Thyroid gland (tissue), 4 donors: Measurements from ENCODE around the gene DLK1. TPM values are rescaled to one million over a fixed set of nuclear protein-coding genes. Genes with fewer than 3 reads are reported as not detected.

ENCODE experiments used
- DNase-seq, 2 donors: peaks; one replicate each; pipeline ENCODE4 v3.0.0-alpha.2; 2019
- H3K27ac ChIP-seq, 3 donors: fragments of 200-600 bp; sonication (generic); 1 replicate in 2 of 3; 2 replicates in 1 of 3; pipeline ENCODE4 v1.5.1; 2016 to 2019; ENCODE audit warnings: mild to moderate bottlenecking in 1 of 3, moderate library complexity in 1 of 3
- H3K27me3 ChIP-seq: fragments of 200-600 bp; sonication (generic); one replicate; pipeline ENCODE4 v1.5.1; 2019
- H3K36me3 ChIP-seq, 2 donors: fragments of 200-600 bp; sonication (generic); one replicate each; pipeline ENCODE4 v1.5.1; 2016 to 2019
- H3K4me1 ChIP-seq, 2 donors: fragments of 200-600 bp; sonication (generic); one replicate each; pipeline ENCODE4 v1.5.1; 2017 to 2019
- H3K4me3 ChIP-seq, 3 donors: fragments of 200-600 bp; sonication (generic); replicated peaks in 1 of 3; 1 replicate in 2 of 3; 2 replicates in 1 of 3; pipeline ENCODE4 v1.5.1; 2016; ENCODE audit warnings: mild to moderate bottlenecking in 1 of 3
- H3K9me3 ChIP-seq: fragments of 200-600 bp; sonication (generic); one replicate; pipeline ENCODE4 v1.5.1; 2017
- POLR2A ChIP-seq, 2 donors: fragments of 450-650 bp; IDR thresholded peaks; one replicate each; pipeline ENCODE4 v1.6.1; 2017; ENCODE audit warnings: antibody characterized with exemption in 2 of 2, mild to moderate bottlenecking in 2 of 2, moderate library complexity in 1 of 2
- WGBS, 2 donors: methylation state at CpG; one replicate each; pipeline ENCODE4 v1.1.5; 2017; 5-methylcytosine and 5-hydroxymethylcytosine counted together
- intact Hi-C: fragments of 100-400 bp; cut with DNase I; formaldehyde crosslinking; loops from one replicate; pipeline ENCODE4 v1.15.1; 2023
- total RNA-seq, 4 donors: library from RNA; depleted of rRNA; stranded (reverse); fragments of >200 nt; gene quantifications; one replicate each; pipeline ENCODE4 v1.2.3, GENCODE V29; 2016
- TF ChIP-seq, protein P1 (sequence below), 6 experiments: fragments of 200-600 bp in 3 of 6; fragments of 450-650 bp in 3 of 6; sonication (generic) in 3 of 6; IDR thresholded peaks; one replicate each; pipeline ENCODE4 v1.5.1; 2016 to 2019; ENCODE audit warnings: antibody characterized with exemption in 6 of 6, mild to moderate bottlenecking in 2 of 6, inconsistent platforms in 1 of 6, moderate library complexity in 1 of 6

Gene DLK1
- total RNA-seq, 4 donors from 2014 or later = 0.40 TPM; not detected in 3

GRCh38 chr14:100688598-100689461, 37.9 kb upstream of the DLK1 start:
- Histone ChIP-seq H3K9me3 (no peaks in the 10 kb centered on the region), H3K4me1 (no peaks in the 10 kb centered on the region), H3K27ac (no peak overlapping the region), H3K4me3 (no peak overlapping the region), H3K36me3 (no peaks in the 10 kb centered on the region), H3K27me3 (no peaks in the 10 kb centered on the region)
- intact Hi-C loops = no loop called here
- no peak for DNase-seq
- WGBS, 2 donors = 83 to 85% methylated on average over 12 to 22 of the region's 26 CpGs
- TF ChIP-seq, protein P1, sequence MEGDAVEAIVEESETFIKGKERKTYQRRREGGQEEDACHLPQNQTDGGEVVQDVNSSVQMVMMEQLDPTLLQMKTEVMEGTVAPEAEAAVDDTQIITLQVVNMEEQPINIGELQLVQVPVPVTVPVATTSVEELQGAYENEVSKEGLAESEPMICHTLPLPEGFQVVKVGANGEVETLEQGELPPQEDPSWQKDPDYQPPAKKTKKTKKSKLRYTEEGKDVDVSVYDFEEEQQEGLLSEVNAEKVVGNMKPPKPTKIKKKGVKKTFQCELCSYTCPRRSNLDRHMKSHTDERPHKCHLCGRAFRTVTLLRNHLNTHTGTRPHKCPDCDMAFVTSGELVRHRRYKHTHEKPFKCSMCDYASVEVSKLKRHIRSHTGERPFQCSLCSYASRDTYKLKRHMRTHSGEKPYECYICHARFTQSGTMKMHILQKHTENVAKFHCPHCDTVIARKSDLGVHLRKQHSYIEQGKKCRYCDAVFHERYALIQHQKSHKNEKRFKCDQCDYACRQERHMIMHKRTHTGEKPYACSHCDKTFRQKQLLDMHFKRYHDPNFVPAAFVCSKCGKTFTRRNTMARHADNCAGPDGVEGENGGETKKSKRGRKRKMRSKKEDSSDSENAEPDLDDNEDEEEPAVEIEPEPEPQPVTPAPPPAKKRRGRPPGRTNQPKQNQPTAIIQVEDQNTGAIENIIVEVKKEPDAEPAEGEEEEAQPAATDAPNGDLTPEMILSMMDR (IDR thresholded peaks at IDR 0.05) = no peak
- no peak for TF ChIP-seq POLR2A (IDR thresholded peaks at IDR 0.05)

- DNase-seq = no peak
- intact Hi-C loops = no loop called here
- H3K27me3 ChIP-seq = no peaks in the 10 kb centered on the region
- no peak overlapping the region for H3K4me3 ChIP-seq
- no peak overlapping the region for H3K27ac ChIP-seq
- TF ChIP-seq, protein P1 (IDR thresholded peaks at IDR 0.05) = no peak
- TF ChIP-seq POLR2A (IDR thresholded peaks at IDR 0.05) = no peak
- 85 to 88% methylated on average over 5 of the region's 5 CpGs for WGBS, 2 donors
- no peaks in the 10 kb centered on the region for H3K9me3 ChIP-seq
- H3K4me1 ChIP-seq = no peaks in the 10 kb centered on the region
- no peaks in the 10 kb centered on the region for H3K36me3 ChIP-seq
Measured at GRCh38 chr14:100690672-100691071, 36.0 kb upstream of the DLK1 start.

- Histone ChIP-seq H3K4me3 (no peak overlapping the region), H3K36me3 (no peaks in the 10 kb centered on the region), H3K4me1 (no peaks in the 10 kb centered on the region), H3K27ac (no peak overlapping the region), H3K27me3 (no peaks in the 10 kb centered on the region), H3K9me3 (no peaks in the 10 kb centered on the region)
- intact Hi-C loops = no loop called here
- peak; percentile 94 to 95 for DNase-seq
- WGBS, 2 donors = 49 to 59% methylated on average over 29 of the region's 29 CpGs
- TF ChIP-seq, protein P1 (IDR thresholded peaks at IDR 0.05) = no peak
- no peak for TF ChIP-seq POLR2A (IDR thresholded peaks at IDR 0.05)
Measured at GRCh38 chr14:100691395-100692056, 35.2 kb upstream of the DLK1 start.

DNA sequence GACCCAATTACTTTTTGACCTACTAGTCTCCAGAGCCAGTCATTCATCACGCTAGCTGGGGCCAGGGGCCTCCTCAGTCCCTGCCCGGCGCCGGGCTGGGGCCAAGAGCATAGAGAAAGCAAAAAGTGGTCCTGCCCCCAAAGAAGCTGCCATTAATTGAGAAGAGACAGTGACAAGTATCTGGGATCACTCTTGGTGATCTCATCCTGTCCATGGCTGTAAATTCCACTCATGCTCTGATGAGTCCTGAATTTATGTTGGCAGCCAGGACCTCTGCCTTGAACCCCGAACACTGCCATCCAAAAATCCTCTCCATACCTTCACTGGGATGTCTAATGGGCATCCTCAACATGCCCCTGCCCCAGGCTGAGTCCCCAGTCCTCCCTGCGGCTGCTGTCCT, 34.4 kb upstream of the DLK1 start:
- no peaks in the 10 kb centered on the region for H3K27me3 ChIP-seq
- no peaks in the 10 kb centered on the region for H3K4me1 ChIP-seq
- no peak for TF ChIP-seq POLR2A (IDR thresholded peaks at IDR 0.05)
- TF ChIP-seq, protein P1 (IDR thresholded peaks at IDR 0.05) = no peak
- no peaks in the 10 kb centered on the region for H3K36me3 ChIP-seq
- 79 to 82% methylated on average over 5 to 6 of the region's 6 CpGs for WGBS, 2 donors
- H3K9me3 ChIP-seq = no peaks in the 10 kb centered on the region
- no peak overlapping the region for H3K4me3 ChIP-seq
- intact Hi-C loops = no loop called here
- no peak overlapping the region for H3K27ac ChIP-seq
- DNase-seq = no peak
